GM12801 (cell line): ENCODE measurements around the gene MPP3.

Experiments
- CTCF ChIP-seq: IDR thresholded peaks from one replicate; pipeline ENCODE4 v1.5.1; 2011; ENCODE audit warnings: control low read depth; ENCODE audit not compliant: insufficient read length; ENCODE audit errors: extremely low read depth

MPP3 gene

GRCh38 chr17:43759836-43760235, 73.1 kb downstream of the MPP3 start:
- no peak for TF ChIP-seq CTCF

GRCh38 chr17:43758497-43759174, 74.3 kb downstream of the MPP3 start, which contains the start of gene SOST:
TSS of gene SOST (minus strand) at chr17:43758791. CDS start at chr17:43758741, 50 bp downstream.
- TF ChIP-seq CTCF = no peak

GRCh38 chr17:43758086-43758485, 74.9 kb downstream of the MPP3 start:
- TF ChIP-seq CTCF = no peak

GRCh38 chr17:43757171-43757660, 75.7 kb downstream of the MPP3 start:
- no peak for TF ChIP-seq CTCF

GRCh38 chr17:43756201-43756600, 76.7 kb downstream of the MPP3 start:
- TF ChIP-seq CTCF = no peak

- no peak for TF ChIP-seq CTCF
These were observed 77.5 kb downstream of the MPP3 start for GRCh38 chr17:43755389-43755875.

GRCh38 chr17:43754947-43755346, 78.0 kb downstream of the MPP3 start:
- no peak for TF ChIP-seq CTCF
